Left colon (tissue), 2 donors: ENCODE results near the gene CAPRIN2. TPM values are rescaled to one million over a fixed set of nuclear protein-coding genes. Genes with fewer than 3 reads are reported as not detected.

ENCODE experiments used
- total RNA-seq, 2 donors: library from RNA; stranded (reverse); fragmentation: NEBNext Ultra II Directional; extraction: Animal tissue kit (Norgen Biotek cat#: 25700); gene quantifications; one replicate each; pipeline ENCODE4 v1.2.1, GENCODE V29; 2021
- donor health status: DM: no; HTN: no; CAD: no.
- donor health status: DM: yes; HTN: yes; CAD: no.

The CAPRIN2 gene
- total RNA-seq, 2 donors from 2014 or later: 10.3 to 13.9 TPM

Other genes with a start within 250 kb of the CAPRIN2 start
- 10 to 100 TPM; 63.9 to 65.5 TPM for gene IPO8, start 59.1 kb downstream of the CAPRIN2 start, total RNA-seq
- gene TSPAN11, start 171.8 kb upstream of the CAPRIN2 start, total RNA-seq: 1 to 10 TPM; 2.7 to 4.6 TPM